Body of pancreas (tissue), 4 donors: ENCODE data around the gene HPSE2. TPM values are rescaled to one million over a fixed set of nuclear protein-coding genes. Genes with fewer than 3 reads are reported as not detected.

Experiments used
- ATAC-seq: fragments of 150-250 bp; one replicate; pipeline ENCODE4 v1.9.1; 2016
- DNase-seq, 4 donors: peaks; one replicate each; pipeline ENCODE4 v3.0.0-alpha.2; 2019
- H3K27ac ChIP-seq, 4 donors: fragments of 200-600 bp; sonication (generic); 1 replicate in 3 of 4; 2 replicates in 1 of 4; pipeline versions ENCODE4 v1.5.1 to v1.6.1; 2016 to 2019; ENCODE audit warnings: mild to moderate bottlenecking in 1 of 4, mixed read lengths in 1 of 4, moderate library complexity in 1 of 4
- H3K27me3 ChIP-seq, 2 donors: fragments of 200-600 bp; sonication (generic); one replicate each; pipeline ENCODE4 v1.6.0; 2016; ENCODE audit warnings: mild to moderate bottlenecking in 1 of 2
- H3K36me3 ChIP-seq, 2 donors: fragments of 200-600 bp; sonication (generic); replicated peaks in 1 of 2; 2 replicates each; pipeline ENCODE4 v1.5.1; 2016; ENCODE audit warnings: low read depth in 2 of 2; ENCODE audit not compliant: insufficient read depth in 1 of 2
- H3K4me1 ChIP-seq: fragments of 200-600 bp; sonication (generic); one replicate; pipeline ENCODE4 v1.6.0; 2016
- H3K4me3 ChIP-seq, 2 donors: fragments of 200-600 bp; sonication (generic); 1 replicate in 1 of 2; 2 replicates in 1 of 2; pipeline ENCODE4 v1.5.1; 2016 to 2019
- H3K9me3 ChIP-seq, 3 donors: fragments of 200-600 bp; sonication (generic); 1 replicate in 2 of 3; 2 replicates in 1 of 3; pipeline ENCODE4 v1.5.1; 2016
- CTCF ChIP-seq, 7 experiments: fragments of 450-650 bp in 4 of 7; fragments of 200-600 bp in 3 of 7; sonication (generic) in 3 of 7; IDR thresholded peaks; one replicate each; pipeline ENCODE4 v1.5.1; 2016 to 2019; ENCODE audit warnings: antibody characterized with exemption in 7 of 7
- POLR2A ChIP-seq, 3 donors: fragments of 450-650 bp; IDR thresholded peaks; one replicate each; pipeline ENCODE4 v1.6.1; 2016; ENCODE audit warnings: antibody characterized with exemption in 3 of 3, mild to moderate bottlenecking in 2 of 3
- WGBS, 2 donors: methylation state at CpG; one replicate each; pipeline ENCODE4 v1.1.5; 2017; 5-methylcytosine and 5-hydroxymethylcytosine counted together
- intact Hi-C: fragments of 100-400 bp; cut with DNase I; formaldehyde crosslinking; loops from one replicate; pipeline ENCODE4 v1.15.1; 2023
- total RNA-seq, 2 donors: library from RNA; depleted of rRNA; stranded (reverse); fragments of >200 nt; gene quantifications; one replicate each; pipeline ENCODE4 v1.1.0, GENCODE V29; 2016

HPSE2 gene
- total RNA-seq, 2 donors from 2014 or later, result not detected

GRCh38 chr10:98814470-98814869 lies 421.2 kb downstream of the HPSE2 start:
- Histone ChIP-seq H3K4me3 (no peak overlapping the region), H3K9me3 (no peaks in the 10 kb centered on the region), H3K36me3 (no peaks in the 10 kb centered on the region), H3K27me3 (no peaks in the 10 kb centered on the region), H3K27ac (no peak overlapping the region), H3K4me1 (no peaks in the 10 kb centered on the region)
- 27 to 28% methylated on average over 3 of the region's 3 CpGs for WGBS, 2 donors
- TF ChIP-seq POLR2A (IDR thresholded peaks at IDR 0.05), result no peak
- TF ChIP-seq CTCF (IDR thresholded peaks at IDR 0.05), result no peak
- ATAC-seq (no peak), DNase-seq (no peak)
- intact Hi-C loops, result no loop called here

- WGBS, 2 donors, result 42 to 44% methylated on average over 2 of the region's 2 CpGs
- Histone ChIP-seq H3K27ac (no peak overlapping the region), H3K9me3 (no peaks in the 10 kb centered on the region), H3K36me3 (no peaks in the 10 kb centered on the region), H3K27me3 (no peaks in the 10 kb centered on the region), H3K4me1 (no peaks in the 10 kb centered on the region), H3K4me3 (no peak overlapping the region)
- ATAC-seq, result no peak
- intact Hi-C loops, result no loop called here
- no peak for DNase-seq
- no peak for TF ChIP-seq POLR2A (IDR thresholded peaks at IDR 0.05)
- TF ChIP-seq CTCF (IDR thresholded peaks at IDR 0.05), result no peak
These were observed 427.3 kb downstream of the HPSE2 start for GRCh38 chr10:98808282-98808892.

GRCh38 chr10:98800263-98800662 lies 435.4 kb downstream of the HPSE2 start:
- Histone ChIP-seq H3K4me3 (no peak overlapping the region), H3K4me1 (no peaks in the 10 kb centered on the region), H3K36me3 (no peaks in the 10 kb centered on the region), H3K27ac (no peak overlapping the region), H3K27me3 (no peaks in the 10 kb centered on the region), H3K9me3 (no peaks in the 10 kb centered on the region)
- TF ChIP-seq POLR2A (IDR thresholded peaks at IDR 0.05) (no peak), CTCF (IDR thresholded peaks at IDR 0.05) (no peak)
- no peak for DNase-seq
- no peak for ATAC-seq
- intact Hi-C loops, result no loop called here

- no peak overlapping the region for H3K27ac ChIP-seq
- ATAC-seq (no peak), DNase-seq (peak; percentile 44 to 79 (median 55))
- H3K4me3 ChIP-seq, result no peak overlapping the region
- H3K9me3 ChIP-seq, result no peaks in the 10 kb centered on the region
- intact Hi-C loops, result no loop called here
- H3K4me1 ChIP-seq, result no peaks in the 10 kb centered on the region
- H3K36me3 ChIP-seq, result no peaks in the 10 kb centered on the region
- TF ChIP-seq CTCF (IDR thresholded peaks at IDR 0.05) (no peak), POLR2A (IDR thresholded peaks at IDR 0.05) (no peak)
- WGBS, 2 donors, result 35 to 40% methylated on average over 1 to 2 of the region's 2 CpGs
- no peaks in the 10 kb centered on the region for H3K27me3 ChIP-seq
These were observed 440.2 kb downstream of the HPSE2 start for GRCh38 chr10:98795467-98795866.

DNA sequence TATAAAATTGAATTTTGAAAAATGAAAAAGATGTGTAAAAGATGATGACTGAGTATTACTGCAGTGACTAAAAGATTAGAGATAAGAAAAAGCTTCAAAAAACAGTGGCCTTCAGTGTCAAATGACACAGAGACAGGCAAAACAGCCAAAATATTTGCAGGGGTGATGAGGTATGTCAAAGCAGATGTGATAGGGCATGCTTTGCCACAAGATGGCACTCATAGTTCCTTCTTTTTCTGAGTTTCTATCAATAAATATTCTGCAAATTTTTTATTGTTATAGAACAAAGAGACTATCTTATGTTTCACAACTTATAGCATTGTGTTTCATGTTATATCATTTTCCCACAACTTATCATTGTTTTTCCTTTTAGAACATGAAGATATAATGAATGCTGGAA lies 444.8 kb downstream of the HPSE2 start:
- Histone ChIP-seq H3K27me3 (no peaks in the 10 kb centered on the region), H3K9me3 (no peaks in the 10 kb centered on the region), H3K4me3 (no peak overlapping the region), H3K27ac (no peak overlapping the region), H3K4me1 (no peaks in the 10 kb centered on the region), H3K36me3 (no peaks in the 10 kb centered on the region)
- TF ChIP-seq CTCF (IDR thresholded peaks at IDR 0.05), result peak in 2 of 7 experiments; percentile 8 to 13
- TF ChIP-seq POLR2A (IDR thresholded peaks at IDR 0.05), result no peak
- intact Hi-C loops, result no loop called here
- ATAC-seq (no peak), DNase-seq (no peak)
